Fibroblast of peridontal ligament (primary cell): Measurements from ENCODE around the gene ITPR2.
"Not testable (repeated sequence)": the region's sequence is repeated elsewhere in the genome, so short reads cannot be mapped to it uniquely, and the experiment has no call there.

Experiments
- DNase-seq: peaks from one replicate; pipeline ENCODE4 v3.0.0-alpha.2; 2010; ENCODE audit errors: extremely low read depth

Gene ITPR2

GRCh38 chr12:26668230-26668629, 164.8 kb downstream of the ITPR2 start:
- DNase-seq, result no peak

DNA sequence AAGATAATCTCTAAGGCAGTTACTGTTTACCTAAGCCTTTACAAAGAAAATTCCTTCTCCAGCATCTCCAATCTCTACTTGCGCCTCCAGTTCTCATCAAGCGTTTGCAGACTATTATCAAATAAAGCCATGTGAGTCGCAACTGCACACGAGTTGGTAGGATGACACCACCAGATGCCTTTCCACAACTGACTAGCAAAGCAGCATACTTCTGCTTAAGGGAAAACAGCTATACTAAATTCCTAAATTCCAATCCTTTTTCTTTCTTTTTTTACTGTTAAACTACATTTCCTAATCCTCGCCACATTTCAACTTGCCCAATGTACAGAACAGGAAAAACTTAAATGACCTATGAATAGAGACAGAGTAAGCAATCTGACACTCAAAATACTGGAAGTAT, 166.7 kb downstream of the ITPR2 start:
- DNase-seq, result no peak

- DNase-seq, result no peak
Measured at GRCh38 chr12:26661399-26661798, 171.6 kb downstream of the ITPR2 start.

- DNase-seq, result no peak
Measured at GRCh38 chr12:26659930-26660329, 173.1 kb downstream of the ITPR2 start.

GRCh38 chr12:26658991-26659390, 174.0 kb downstream of the ITPR2 start:
- peak; percentile 90 for DNase-seq

DNA sequence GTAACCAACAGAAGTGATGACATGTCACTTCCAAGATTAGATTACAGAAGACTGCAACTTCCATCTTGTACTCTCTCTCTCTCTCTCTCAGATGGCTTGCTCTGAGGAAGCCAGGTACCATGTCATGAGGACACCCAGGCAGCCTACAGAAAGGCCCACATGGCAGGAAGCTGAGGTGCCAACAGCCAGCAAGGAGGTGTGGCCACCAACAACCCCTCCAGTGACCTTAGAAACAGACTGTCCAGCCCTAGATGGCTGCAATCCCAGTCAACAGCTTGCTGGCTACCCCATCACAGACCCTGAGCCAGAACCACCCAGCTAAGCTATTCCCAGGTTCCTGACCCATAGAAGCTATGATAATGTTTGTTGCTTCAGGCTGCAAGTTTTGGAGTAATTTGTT, 178.4 kb downstream of the ITPR2 start:
- DNase-seq, result no peak

- peak; percentile 86 for DNase-seq
Measured at GRCh38 chr12:26651566-26652188, 181.3 kb downstream of the ITPR2 start.

- DNase-seq, result no peak
Measured at GRCh38 chr12:26651036-26651435, 182.0 kb downstream of the ITPR2 start.

GRCh38 chr12:26648999-26649398, 184.0 kb downstream of the ITPR2 start:
- no peak for DNase-seq

GRCh38 chr12:26648584-26648983, 184.4 kb downstream of the ITPR2 start:
- peak; percentile 95 for DNase-seq

DNA sequence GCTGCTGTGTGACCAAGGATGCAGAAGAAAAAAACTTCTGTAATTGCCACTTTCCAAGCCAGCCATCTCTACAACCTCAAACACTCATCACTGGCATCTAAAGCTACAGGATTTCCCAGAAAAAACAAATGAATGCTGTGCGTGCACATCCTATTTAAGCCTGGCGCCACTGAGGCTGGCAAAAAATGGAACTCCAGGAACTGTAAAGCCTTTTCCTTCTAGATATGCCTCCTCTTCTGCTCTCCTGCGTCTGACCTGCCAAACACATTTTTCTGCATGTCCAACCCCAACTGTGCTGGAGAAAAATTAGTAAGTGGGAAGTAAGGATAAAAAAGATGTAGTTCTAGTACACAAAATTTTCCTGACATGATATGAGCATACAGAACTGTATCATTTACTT, 184.9 kb downstream of the ITPR2 start:
- no peak for DNase-seq

GRCh38 chr12:26647088-26647487, 185.9 kb downstream of the ITPR2 start:
- DNase-seq, result peak; percentile 22

GRCh38 chr12:26646571-26646970, 186.4 kb downstream of the ITPR2 start:
- DNase-seq, result peak; percentile 54

GRCh38 chr12:26644376-26644775, 188.6 kb downstream of the ITPR2 start:
- DNase-seq, result not testable (repeated sequence)

GRCh38 chr12:26643532-26644315, 189.3 kb downstream of the ITPR2 start:
- DNase-seq, result no peak

DNA sequence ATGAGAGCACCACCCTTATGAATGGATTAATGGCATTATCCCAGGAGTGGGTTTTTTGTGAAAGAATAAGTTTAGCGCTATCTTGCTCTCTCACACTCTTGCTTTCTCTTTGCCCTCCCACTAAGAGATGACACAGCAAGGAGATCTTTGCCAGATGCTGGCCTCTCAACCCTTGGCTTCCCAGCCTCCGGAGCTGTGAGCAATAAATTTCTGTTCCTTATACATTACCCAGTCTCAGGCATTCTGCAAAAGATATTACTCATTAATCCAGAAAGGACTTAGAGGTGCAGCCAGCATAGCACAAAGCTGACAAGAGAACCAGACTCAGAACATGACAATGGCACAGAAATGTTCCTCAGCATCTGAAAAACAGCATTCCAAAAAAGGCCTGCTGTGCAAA, 190.6 kb downstream of the ITPR2 start:
- peak; percentile 57 for DNase-seq

DNA sequence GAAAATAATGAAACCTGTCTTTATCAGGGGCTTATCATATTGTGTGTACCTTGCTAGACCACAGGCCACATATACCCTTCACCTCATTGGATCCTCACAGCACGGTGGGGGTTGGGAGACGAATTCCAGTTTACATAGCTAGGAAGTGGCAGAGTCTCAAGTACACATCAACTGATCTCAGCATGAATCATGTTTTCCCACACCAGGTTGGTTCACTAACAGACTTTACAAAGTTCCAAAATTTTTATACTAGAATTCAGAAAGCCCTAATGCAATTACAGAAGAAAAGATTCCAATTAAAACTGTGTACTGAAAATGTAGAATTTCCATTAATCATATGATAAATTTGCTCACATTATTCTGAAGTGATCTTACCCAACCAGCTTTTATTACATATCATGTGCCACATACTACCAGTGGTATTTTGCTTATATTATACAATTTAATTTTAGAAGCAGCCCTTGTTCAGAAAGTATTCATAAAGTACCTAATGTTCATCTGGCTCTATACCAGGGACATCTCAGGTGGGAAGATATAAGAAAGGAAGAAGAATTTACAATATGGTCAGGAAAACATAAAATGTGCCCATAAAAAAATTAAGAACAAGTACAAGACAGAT, 196.2 kb downstream of the ITPR2 start:
- peak; percentile 71 for DNase-seq

DNA sequence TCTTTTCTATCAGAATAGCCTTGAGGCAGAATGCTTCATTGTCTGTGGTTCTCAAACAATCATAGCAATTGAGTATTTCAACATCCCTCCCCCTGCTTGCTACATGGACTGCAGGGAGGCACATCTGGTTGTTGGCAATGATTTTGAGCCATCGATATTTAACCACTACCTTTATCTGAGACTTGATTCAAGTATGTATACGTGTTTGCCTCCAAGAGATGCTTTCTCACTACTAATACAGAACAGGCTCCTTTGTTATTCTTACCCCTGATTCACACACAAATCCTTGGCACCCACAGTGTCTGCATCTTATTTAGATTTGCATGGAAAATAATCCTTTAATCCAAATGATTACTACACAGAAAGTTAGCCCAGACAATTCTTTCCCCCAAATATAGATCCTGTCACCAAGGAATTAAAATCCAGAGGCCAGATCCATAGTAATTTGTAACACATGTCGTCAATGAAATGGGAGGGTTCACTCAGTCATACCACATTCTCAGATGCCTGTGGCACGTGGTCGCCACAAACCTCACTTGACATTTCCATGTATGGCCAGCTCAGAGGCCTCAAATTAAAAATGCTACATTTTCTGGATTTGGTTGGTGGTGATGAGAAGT, 199.3 kb downstream of the ITPR2 start:
- DNase-seq, result peak; percentile 90

DNA sequence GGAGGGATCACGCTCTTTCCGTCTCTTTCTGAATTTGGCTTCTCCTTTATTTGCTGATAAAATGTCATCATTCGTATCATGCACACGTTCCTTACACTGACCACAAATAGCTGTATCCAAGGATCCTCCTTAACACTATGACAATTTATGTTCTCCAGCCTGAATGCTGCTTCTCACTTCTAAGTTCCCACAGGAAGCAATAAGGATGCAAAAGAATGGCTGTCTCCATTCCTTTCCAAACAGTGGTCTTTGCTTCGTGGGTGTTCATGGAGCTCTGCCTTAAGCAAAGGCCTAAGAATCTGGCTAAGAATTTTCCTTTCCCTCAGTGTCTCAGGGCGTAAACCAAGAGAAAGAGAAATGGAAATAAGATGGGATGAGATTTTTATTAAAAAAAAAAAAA, 200.2 kb downstream of the ITPR2 start:
- DNase-seq, result peak; percentile 27

DNA sequence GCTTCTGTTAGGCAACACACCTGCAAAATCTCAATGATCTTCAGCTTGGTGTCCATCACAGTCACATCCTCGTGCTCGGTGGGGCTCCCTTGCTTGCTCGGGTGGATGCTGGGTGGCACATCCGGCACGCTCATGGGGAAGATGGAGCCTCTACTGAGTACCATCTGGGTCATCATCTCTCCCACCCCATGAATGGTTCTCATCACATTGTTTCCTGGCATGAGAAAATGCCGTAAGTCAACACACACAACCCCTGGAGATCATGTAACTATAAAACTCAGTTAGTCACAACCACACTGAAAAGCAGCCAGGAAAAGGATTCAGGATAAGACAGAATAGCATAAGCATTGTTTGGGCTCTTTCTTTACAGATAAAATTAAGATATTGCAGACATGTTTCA, 201.1 kb downstream of the ITPR2 start:
- DNase-seq, result peak; percentile 56

DNA sequence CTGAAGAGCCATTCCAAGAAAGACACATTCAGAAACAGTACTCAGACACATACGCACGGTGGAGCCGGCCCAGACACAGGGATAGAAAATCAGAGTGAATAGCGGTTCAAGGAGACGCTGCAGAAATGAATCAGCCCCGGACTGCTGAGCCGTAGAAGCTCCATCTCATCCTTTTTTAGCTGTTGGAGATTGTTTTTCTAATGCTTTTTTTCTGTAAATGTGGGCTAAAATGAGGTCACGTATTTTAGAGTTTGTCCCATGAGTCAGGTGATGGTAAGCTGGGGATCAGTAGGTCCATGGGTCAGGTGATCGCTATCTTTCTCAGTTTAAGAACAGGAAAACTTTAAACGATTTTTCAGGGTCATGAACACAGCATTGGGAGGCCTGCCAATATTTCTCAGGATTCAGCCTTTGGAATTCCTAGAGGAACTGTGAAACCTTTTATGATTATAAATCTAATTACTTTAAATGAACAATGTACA, 202.4 kb downstream of the ITPR2 start:
- peak; percentile 76 for DNase-seq

DNA sequence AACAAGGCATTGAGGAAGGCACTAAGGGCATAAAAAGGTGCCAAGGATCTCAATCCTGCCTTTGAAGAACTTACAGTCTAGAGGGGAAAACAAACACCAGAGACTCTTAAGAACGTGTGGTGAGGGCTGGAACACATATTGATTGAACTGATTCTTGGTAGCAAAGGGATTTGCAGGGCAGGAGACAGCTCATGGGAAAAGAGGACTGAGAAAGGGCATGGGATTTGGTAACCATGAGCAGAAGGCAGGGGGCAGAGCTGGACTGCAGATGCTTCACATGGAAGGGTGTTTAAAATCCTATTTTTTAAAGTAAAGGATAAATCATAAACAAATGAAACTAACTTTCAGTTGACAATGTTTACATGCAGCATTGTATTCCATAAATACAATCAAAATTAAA, 203.1 kb downstream of the ITPR2 start:
- peak; percentile 75 for DNase-seq
